ENCODE measurements around the gene HBEGF.
"Not testable (repeated sequence)": the region's sequence is repeated elsewhere in the genome, so short reads cannot be mapped to it uniquely, and the experiment has no call there.

The HBEGF gene

DNA sequence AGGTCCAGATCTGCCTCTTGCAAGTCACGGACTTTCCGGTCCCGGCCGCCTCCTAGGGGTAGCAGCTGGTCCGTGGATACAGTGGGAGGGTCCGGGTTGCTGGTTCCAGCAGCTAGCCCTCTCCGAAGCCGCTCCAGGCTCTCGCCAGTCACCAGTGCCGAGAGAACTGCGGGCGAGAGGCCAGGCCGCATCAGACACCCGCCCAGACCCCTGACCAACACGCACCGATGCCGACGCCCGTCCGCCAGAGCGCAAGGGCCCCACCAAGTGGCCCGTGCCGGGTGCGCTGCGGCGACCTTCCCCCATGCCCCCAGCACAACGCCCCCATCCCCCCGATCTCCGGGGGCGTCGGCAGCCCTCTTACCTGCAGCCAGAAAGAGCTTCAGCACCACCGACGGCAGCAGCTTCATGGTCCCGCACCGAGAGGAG is 470 bp downstream of the HBEGF start:
- peak; percentile 56 for DNase-seq (ENCODE audit: low spot score)
- TF ChIP-seq, protein P1, sequence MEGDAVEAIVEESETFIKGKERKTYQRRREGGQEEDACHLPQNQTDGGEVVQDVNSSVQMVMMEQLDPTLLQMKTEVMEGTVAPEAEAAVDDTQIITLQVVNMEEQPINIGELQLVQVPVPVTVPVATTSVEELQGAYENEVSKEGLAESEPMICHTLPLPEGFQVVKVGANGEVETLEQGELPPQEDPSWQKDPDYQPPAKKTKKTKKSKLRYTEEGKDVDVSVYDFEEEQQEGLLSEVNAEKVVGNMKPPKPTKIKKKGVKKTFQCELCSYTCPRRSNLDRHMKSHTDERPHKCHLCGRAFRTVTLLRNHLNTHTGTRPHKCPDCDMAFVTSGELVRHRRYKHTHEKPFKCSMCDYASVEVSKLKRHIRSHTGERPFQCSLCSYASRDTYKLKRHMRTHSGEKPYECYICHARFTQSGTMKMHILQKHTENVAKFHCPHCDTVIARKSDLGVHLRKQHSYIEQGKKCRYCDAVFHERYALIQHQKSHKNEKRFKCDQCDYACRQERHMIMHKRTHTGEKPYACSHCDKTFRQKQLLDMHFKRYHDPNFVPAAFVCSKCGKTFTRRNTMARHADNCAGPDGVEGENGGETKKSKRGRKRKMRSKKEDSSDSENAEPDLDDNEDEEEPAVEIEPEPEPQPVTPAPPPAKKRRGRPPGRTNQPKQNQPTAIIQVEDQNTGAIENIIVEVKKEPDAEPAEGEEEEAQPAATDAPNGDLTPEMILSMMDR (IDR thresholded peaks at IDR 0.05; ENCODE audit: borderline replicate concordance, control extremely low read depth, extremely low read depth, insufficient read depth, missing control alignments) = no peak
- in situ Hi-C loops (cut with MboI; ENCODE audit: low sequenced_read_pairs, unreplicated experiment) = no loop called here

DNA sequence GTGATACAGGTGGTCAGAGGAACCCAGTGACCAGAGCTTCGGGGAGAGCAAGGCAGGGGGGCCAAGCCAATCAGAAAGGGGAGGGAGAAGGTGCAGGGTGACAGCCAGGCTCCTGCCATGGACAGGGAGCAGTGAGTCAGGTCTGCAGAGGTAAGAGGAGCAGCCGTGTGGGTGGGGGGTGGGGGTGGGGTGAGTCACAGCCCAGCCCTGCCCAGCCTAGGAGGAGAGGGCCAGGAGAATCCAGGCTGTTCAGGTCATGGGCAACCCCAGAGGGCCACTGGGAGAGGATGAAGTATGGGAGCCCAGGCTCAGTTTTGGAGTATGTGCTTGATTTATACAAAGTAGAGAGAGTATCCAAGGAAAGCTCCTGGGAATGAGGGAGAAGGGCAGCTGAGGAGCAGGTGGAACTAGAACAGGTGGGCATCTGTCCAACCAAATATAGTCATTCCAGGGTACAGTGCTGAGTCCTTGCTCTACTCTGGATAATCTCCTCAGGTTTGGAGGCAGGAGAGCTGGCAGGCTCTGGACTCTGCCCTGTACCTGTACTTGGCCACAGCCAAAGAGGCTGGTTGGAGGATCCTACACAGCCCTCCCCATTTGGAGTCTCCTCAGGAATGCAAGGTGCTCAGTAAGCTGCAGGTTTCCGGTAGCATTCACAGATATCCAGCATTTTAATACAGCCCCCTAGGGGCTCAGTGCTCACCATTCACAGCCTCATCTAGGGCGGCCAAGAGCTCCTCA is 1.6 kb downstream of the HBEGF start:
- TF ChIP-seq, protein P1 (IDR thresholded peaks at IDR 0.05; ENCODE audit: borderline replicate concordance, control extremely low read depth, extremely low read depth, insufficient read depth, missing control alignments) = no peak
- in situ Hi-C loops (cut with MboI; ENCODE audit: low sequenced_read_pairs, unreplicated experiment) = no loop called here
- DNase-seq (ENCODE audit: low spot score) = no peak

DNA sequence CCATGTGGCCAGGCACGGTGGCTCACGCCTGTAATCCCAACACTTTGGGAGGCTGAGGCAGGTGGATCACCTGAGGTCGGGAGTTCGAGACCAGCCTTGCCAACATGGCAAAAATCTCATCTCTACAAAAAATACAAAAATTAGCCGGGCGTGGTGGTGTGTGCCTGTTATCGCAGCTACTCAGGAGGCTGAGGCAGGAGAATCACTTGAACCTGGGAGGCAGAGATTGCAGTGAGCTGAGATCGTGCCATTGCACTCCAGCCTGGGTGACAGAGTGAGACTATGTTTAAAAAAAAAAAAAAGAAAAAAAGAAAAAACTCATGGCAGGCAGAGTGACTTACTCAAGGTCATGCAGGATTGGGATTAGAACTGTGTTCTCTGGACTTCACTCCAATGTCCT is 2.6 kb downstream of the HBEGF start:
- in situ Hi-C loops (cut with MboI; ENCODE audit: low sequenced_read_pairs, unreplicated experiment); DNase-seq (ENCODE audit: low spot score): not testable (repeated sequence)

DNA sequence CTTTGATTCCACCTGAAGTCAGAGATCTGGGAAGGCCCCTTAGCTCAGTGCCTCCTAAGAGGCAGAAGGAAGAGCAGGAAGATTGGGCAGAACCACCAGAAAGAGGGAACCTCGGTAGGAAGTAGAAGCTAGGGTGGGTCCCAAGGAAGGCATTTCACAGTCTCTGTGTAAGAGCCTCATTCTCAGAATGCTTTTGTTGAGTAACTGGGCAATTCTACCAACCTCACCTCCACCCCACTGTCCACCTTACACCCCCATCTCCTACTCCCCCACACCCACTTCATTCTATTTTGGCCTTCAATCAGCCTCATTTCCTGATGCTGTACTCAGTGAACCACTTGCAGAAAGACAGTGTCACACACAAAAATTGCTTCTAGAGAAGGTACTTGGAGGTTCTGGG is 3.5 kb downstream of the HBEGF start:
- in situ Hi-C loops (cut with MboI; ENCODE audit: low sequenced_read_pairs, unreplicated experiment) = no loop called here
- TF ChIP-seq, protein P1 (IDR thresholded peaks at IDR 0.05; ENCODE audit: borderline replicate concordance, control extremely low read depth, extremely low read depth, insufficient read depth, missing control alignments) = no peak
- no peak for DNase-seq (ENCODE audit: low spot score)

DNA sequence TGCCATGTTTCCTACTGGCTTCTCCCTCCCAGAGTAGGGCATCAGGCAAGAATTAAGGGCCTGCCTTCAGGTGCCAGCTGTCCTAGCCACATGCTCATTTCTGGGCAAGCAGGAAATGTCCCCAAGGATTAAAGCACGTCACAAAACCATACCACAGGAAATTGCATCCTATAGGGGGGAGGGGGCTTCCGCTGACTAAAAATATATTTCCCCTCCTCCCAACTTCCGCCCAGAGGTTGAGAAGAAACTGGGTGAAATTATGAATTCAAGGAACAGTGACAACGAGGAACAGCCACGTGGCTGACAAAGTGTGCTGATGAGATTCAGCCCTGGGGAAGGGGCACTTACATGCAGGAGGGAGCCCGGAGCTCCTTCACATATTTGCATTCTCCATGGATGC is 4.1 kb downstream of the HBEGF start:
- no peak for DNase-seq (ENCODE audit: low spot score)
- TF ChIP-seq, protein P1 (IDR thresholded peaks at IDR 0.05; ENCODE audit: borderline replicate concordance, control extremely low read depth, extremely low read depth, insufficient read depth, missing control alignments) = no peak

DNA sequence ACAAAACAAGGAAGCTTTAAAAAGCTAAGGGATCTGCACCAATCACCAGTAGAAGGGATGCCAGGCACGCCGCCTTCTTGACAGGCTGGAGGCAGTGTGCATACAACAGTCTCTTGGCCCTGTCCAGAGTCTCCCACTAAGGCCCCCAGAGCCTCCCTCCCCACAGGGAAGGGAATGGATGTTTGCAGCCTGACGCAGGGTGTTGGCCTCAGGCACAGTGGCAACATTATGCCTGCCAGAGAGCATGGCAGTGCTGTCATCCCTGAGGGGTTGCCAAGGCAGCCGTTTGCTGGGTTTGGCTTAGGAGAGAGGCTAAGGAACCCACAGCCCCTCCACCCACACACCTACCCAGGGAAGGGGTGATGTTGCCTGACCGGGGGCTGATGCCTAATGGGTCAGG is 4.8 kb downstream of the HBEGF start:
- DNase-seq (ENCODE audit: low spot score) = no peak
- in situ Hi-C loops (cut with MboI; ENCODE audit: low sequenced_read_pairs, unreplicated experiment) = no loop called here
- TF ChIP-seq, protein P1 (IDR thresholded peaks at IDR 0.05; ENCODE audit: borderline replicate concordance, control extremely low read depth, extremely low read depth, insufficient read depth, missing control alignments) = no peak

More for the DNA sequence above, 4.1 kb downstream of the HBEGF start:
- in situ Hi-C loops (cut with MboI; ENCODE audit: low sequenced_read_pairs, unreplicated experiment) = no loop called here

DNA sequence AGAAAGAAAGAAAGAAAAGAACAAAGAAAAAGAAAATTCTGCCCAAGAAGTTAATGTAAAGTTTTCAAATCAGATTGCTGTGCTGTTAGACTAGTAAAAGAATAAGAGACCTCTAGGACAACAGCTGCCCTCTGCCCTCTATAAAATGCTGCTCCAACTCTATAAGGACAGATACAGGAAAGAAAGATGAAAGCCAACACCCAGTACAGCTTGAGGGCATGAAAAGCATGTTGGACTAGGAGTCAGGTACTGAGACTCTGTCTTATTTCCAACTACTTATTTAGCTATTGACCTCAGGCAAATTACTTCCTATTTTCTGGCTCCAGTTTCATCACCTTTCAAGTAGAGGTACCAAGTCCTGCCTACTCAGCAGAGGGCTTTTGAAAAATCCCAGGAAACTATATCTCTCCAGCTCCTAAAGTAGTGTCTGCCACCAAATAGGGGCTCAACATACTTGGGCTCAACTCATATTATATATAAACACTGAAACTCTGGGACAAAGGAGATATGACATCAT is 5.7 kb downstream of the HBEGF start:
- in situ Hi-C loops (cut with MboI; ENCODE audit: low sequenced_read_pairs, unreplicated experiment) = no loop called here
- TF ChIP-seq, protein P1 (IDR thresholded peaks at IDR 0.05; ENCODE audit: borderline replicate concordance, control extremely low read depth, extremely low read depth, insufficient read depth, missing control alignments) = no peak
- DNase-seq (ENCODE audit: low spot score) = no peak

Data from GM13976 (cell line).